PFSK-1 (cell line): Measurements from ENCODE around the gene H19.

Source experiments
- FOXP2 ChIP-seq: optimal IDR thresholded peaks from 2 replicates; pipeline ENCODE3; 2011; ENCODE audit warnings: borderline replicate concordance, control low read depth, inconsistent platforms; ENCODE audit not compliant: insufficient read depth; ENCODE audit errors: extremely low read length, extremely low read depth
- POLR2AphosphoS5 ChIP-seq: IDR thresholded peaks from 2 replicates; pipeline ENCODE4 v1.6.1; 2012; ENCODE audit warnings: low read depth, mild to moderate bottlenecking, control low read depth, low read length, moderate library complexity
- SIN3A ChIP-seq: IDR thresholded peaks from 2 replicates; pipeline ENCODE4 v1.6.1; 2012; ENCODE audit warnings: mild to moderate bottlenecking, low read length, moderate library complexity, borderline replicate concordance; ENCODE audit not compliant: insufficient read depth
- TAF1 ChIP-seq: IDR thresholded peaks from 2 replicates; pipeline ENCODE4 v1.6.1; 2012; ENCODE audit warnings: low read length, control low read depth, borderline replicate concordance; ENCODE audit not compliant: insufficient read depth
- TF ChIP-seq, protein P1 (sequence below), 2 experiments: IDR thresholded peaks; 2 replicates each; pipeline versions ENCODE4 v1.6.1 to v1.8.0; 2011 to 2012; ENCODE audit warnings: low read depth in 2 of 2, low read length in 2 of 2, control low read depth in 1 of 2, inconsistent platforms in 1 of 2, mild to moderate bottlenecking in 1 of 2, moderate library complexity in 1 of 2; ENCODE audit not compliant: insufficient read depth in 1 of 2

The H19 gene

DNA sequence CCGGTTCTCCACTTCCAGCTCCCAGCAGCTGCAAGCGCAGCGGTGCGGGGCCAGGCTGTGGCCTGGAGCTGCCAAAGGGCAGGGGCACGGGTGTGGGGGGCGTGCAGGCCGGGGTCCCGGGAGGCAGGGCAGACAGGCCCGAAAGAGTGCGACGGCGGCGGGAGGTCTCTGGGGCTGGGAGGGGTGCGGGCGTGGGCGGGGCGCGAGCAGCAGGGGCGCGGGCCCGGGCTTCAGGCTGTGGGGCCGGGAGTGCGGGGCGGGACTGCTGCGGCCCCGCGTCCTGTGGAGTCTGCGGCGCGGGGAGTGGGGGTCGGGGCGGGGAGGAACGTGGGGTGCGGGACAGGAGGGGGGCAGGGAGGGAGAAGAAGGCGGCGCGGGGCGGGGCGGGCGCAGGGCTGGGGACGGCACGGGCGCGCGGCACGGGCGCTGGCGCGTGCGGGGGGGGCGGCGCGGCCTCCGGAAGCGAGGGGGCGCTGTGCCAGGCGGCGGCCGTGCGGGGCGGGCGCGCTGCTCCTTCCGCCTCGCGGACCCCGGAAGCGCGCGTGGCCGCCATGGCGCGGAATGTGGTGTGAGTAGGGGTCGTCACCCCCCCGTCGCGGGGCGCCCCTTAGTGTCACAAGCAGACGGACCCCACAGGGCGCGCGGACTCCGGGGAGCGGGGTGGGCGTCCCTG, 50.7 kb downstream of the H19 start, which contains the start of gene MRPL23:
TSS of gene MRPL23 (plus strand) at position 521 of the 673 bp plus-strand sequence. CDS start at position 552, 31 bp downstream.
- no peak for TF ChIP-seq FOXP2
- no peak for TF ChIP-seq TAF1
- no peak for TF ChIP-seq POLR2AphosphoS5
- TF ChIP-seq SIN3A: no peak
- TF ChIP-seq, protein P1, sequence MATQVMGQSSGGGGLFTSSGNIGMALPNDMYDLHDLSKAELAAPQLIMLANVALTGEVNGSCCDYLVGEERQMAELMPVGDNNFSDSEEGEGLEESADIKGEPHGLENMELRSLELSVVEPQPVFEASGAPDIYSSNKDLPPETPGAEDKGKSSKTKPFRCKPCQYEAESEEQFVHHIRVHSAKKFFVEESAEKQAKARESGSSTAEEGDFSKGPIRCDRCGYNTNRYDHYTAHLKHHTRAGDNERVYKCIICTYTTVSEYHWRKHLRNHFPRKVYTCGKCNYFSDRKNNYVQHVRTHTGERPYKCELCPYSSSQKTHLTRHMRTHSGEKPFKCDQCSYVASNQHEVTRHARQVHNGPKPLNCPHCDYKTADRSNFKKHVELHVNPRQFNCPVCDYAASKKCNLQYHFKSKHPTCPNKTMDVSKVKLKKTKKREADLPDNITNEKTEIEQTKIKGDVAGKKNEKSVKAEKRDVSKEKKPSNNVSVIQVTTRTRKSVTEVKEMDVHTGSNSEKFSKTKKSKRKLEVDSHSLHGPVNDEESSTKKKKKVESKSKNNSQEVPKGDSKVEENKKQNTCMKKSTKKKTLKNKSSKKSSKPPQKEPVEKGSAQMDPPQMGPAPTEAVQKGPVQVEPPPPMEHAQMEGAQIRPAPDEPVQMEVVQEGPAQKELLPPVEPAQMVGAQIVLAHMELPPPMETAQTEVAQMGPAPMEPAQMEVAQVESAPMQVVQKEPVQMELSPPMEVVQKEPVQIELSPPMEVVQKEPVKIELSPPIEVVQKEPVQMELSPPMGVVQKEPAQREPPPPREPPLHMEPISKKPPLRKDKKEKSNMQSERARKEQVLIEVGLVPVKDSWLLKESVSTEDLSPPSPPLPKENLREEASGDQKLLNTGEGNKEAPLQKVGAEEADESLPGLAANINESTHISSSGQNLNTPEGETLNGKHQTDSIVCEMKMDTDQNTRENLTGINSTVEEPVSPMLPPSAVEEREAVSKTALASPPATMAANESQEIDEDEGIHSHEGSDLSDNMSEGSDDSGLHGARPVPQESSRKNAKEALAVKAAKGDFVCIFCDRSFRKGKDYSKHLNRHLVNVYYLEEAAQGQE (IDR thresholded peaks at IDR 0.05; ENCODE audit: insufficient read depth in 1 of 2, low read depth in 2 of 2, low read length in 2 of 2): no peak
